GM18907 (cell line): ENCODE measurements around the gene CUL4B.
"Not testable (repeated sequence)": the region's sequence is repeated elsewhere in the genome, so short reads cannot be mapped to it uniquely, and the experiment has no call there.

Experiments used
- ATAC-seq: cut with Tn5 transposase; IDR thresholded peaks from one replicate; pipeline ENCODE4 v1.9.1; 2021; ENCODE audit warnings: mild to moderate bottlenecking, moderate library complexity; ENCODE audit not compliant: unreplicated experiment

CUL4B gene

DNA sequence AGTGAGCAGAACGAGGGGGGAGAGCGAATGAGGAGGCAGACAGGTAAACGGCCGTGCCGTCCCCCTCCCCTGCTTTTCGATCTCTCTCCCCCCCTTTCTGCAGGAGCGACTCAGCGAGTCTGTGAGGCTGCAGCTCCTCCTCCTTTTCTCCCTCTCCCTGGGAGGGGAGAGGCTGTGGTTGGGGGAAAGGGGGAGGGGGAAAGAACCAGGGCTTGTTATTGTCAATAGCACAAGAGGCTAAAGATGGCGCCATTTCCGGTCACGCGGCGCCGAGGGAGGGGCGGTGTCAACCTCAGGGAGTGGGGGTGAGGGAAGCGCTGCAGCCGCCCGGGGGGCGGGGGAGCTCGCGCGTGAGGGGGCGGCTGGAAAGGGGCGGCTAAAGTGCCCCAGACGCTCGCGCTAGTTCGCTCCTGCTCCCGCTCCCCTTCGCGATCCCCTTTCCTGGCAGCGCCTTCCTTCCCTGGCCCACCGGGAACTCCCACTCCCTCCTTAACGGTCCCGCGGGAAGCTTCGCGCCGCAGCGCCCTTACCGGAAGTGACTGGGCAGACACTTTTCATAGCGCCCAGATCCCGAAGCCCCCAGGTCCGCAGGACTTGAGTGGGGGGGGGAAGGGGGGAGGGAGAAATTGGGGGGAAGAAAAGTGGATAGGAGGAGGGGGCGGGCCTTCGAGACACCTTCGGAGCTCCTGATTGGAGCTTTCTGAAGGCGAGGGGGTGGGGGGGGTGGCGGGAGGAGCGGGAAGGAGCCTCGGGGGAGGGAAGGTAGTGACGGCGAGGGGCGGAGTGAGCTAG is at the start of gene CUL4B:
CUL4B (minus strand) TSS at position 121 of the 792 bp plus-strand sequence. CDS start 324 bp downstream, outside the sequence.
- peak; percentile 89 for ATAC-seq

DNA sequence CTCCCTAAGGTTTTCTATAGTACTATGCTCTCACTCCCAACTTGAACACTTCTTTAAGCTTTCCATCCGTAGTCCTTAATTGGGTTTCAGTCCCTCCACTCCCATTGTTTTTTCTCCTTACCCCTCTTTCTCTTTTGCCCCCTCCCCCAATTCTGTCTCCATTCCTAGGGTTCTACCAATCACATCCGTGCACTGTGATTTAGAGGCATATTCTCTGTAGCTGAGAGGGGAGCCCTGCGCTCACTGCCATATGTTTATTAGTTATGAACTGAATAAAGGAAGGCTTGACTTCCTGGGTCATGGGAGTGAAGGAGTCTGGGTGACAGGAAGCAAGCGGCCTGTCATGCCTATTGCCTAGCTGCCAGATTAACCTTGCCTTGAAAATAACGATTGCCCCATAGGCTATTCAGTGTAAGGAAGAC is 43.6 kb upstream of the CUL4B start:
- ATAC-seq, result peak; percentile 51

DNA sequence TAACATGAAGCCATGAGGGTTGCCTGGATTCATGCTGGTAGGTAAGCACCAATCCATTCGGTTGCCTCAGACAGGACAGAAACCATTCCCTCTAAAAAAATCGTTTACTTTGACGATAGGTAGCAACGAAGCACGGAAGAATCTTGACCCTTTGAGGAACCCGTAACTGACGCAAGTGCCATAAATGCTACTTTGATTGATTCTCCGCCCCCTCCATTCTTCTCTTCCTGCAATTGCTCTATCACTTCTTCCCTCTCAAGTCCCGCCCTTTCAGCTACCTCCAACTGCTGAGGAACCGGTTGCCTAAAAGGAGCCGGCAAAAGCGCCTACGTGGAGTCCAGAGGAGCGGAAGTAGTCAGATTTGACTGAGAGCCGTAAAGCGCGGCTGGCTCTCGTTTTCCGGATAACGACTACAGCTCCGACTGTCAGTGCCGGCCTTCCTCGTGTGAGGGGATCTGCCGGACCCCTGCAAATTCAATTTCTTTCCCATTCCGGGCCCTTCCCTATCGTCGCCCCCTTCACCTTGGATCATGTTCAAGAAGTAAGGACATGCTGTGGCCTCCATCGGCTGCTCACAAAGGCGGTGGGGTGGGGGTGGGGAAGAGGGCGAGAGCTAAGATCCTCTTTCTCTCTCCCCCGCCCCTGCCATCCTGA is 43.1 kb upstream of the CUL4B start, which contains the start of gene MCTS1:
MCTS1 (plus strand) TSS at position 395 of the 654 bp plus-strand sequence; CDS start at position 531, 136 bp downstream.
- peak; percentile 92 for ATAC-seq

DNA sequence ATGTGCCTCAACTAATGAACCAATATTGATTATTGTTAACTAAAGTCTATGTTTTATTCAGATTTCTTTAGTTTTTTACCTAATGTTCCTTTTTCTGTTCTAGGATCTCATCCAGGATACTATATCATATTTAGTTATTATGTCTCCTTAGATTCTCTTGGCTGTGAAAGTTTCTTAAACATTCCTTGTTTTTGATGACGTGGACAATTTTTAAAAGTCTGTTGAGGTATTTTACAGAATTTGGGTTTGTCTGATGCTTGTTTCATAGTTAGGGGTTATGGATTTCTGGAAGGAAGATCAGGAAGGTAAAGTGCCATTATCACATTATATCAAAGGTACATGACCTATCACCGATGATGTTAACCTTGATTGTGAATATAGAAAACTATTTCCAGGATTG is 24.9 kb upstream of the CUL4B start:
- ATAC-seq, result no peak

DNA sequence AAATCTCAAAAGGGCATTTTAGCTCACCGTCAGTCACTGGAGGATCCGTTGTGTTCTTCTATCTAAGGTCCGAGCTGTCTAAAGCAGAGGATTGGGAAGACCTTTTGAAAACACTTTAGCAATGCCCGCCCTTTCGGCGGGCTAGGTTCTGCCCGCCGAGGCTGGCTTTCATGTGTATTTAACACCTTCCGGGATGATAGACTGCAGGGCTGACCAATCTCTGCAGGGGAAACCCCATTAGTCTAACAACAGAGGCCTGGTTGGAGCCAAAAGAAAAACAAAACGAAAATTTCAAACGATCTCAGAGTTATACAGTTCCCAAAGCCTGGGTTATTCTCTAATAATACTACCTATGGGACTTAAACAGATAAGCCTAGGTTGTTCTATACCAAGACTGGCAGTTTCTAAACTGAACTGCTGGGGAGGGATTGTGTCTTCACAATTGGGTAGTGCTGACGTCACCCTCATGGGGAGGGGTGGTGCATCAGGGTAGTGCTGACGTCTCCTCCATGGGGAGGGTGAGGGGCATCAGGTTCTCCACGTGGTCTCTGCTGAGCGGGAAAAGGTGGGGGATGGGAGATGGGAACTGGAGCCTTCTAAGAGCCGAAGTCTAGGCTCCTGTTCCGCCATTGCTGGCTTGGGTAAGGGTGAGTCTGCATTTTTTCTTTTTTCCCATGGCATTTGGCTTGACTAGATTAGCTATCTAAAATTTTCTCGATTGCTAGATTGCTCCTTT is 14.8 kb upstream of the CUL4B start:
- ATAC-seq, result no peak

DNA sequence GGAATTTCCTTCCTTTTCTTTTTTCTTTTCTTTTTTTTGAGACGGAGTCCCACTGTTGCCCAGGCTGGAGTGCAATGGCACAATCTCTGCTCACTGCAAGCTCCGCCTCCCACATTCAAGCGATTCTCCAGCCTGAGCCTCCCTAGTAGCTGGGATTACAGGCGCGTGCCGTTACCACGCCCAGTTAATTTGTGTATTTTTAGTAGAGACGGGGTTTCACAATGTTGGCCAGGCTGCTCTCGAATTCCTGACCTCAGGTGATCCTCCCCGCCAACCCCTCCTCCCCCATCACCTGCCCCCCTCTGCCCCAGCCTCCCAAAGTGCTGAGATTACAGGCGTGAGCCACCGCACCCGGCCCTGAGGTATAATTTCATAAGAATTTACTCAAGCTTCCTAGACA is 13.0 kb upstream of the CUL4B start:
- not testable (repeated sequence) for ATAC-seq

DNA sequence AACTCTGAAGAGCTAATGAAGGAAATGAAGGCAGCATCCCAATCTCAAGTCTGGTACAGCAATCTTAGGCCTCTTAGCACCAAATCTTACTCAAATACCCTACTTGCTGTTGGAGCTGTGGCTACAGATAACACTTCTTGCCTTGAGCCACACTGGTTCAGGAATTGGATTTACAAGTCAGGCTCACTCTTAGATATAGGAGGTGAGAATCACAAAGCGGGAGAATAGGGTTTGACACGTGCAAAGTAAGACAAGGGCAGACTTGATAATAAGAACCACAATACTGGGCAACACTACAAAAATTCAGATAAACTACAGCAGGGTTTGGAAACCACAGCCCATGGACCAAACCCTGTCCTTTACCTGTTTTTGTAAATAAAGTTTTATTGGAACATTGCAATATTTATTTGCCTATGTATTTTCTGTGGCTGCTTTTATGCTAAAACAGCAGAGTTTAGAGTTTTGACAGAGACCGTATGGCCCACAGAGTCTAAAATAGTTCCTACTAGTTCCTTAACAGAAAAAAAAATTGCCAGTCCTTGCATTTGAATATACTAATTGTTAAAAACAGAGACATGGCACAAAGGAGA is 9.3 kb upstream of the CUL4B start:
- ATAC-seq, result no peak

DNA sequence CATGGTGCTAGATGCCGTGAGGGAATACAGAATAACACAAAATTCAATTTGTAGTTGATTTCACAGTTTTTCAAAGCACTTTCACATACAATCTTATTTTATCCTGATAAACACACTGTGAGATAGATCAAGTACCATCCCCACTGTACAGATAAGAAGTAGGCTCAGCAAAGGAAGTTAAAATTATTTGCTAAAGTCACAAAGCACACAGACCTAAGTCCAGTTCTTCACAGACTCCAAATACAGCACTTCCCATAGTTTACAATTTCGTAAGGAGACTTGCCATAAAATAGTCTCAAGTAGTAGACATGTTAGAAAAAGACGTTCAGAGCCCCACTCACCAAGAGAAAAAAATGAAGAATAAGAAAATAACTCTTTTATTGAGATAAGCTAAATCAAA is 7.8 kb upstream of the CUL4B start:
- ATAC-seq, result no peak

DNA sequence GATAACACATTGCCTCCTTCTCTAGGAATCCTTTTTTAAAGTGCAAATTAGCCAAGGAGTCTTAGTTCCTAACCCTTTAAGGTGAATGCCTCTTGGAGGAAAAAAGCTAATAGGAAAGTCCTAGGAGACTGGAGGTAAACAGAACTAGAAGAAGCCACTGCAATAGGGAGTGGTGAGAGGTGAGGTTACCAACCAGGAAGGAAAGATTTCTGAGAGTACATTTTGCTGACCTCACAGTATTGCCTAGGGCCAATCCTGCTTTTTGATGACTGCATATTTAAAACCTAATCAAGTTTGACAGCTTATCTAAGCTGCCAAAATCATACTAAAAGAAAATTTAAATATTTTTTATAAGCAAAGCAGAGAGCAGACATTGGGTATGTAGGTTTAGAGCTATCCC is 7.3 kb upstream of the CUL4B start:
- ATAC-seq, result no peak

DNA sequence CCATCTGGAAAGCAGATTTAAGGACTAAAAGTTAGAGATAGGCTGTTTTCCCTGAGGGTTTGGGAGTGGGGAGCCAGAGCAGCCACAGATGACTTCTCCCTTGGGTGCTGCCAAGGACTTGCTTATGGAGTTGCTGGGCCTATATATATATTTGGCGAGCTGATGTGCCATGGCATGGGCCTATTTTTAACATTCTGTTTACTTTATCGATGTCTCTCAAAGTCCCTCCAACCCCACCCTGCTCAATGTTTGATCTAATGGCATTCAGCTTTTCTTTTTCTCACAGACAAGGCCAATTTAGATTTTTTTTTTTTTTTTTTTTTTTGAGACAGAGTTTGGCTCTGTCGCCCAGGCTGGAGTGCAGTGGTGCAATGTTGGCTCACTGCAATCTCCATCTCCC is 6.1 kb upstream of the CUL4B start:
- ATAC-seq, result no peak

DNA sequence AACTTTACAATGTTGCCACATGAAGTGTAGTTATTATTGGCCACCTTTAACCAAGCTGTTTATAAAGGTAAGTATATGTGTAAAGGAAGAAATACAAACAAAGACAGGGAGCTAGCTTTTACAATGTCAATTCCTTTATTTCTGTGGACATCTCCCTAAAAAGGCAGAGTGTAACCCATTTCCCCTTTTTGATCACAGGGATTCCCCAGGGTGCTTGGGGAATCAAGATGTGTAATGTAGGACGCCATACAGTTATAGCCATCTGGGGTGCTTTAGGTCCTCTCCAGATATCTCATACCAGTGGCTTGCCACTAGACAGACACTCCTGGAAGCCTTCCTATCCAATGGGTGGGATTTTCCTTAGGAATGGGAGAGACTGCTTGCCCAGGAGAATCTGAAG is 4.2 kb upstream of the CUL4B start:
- ATAC-seq, result no peak

DNA sequence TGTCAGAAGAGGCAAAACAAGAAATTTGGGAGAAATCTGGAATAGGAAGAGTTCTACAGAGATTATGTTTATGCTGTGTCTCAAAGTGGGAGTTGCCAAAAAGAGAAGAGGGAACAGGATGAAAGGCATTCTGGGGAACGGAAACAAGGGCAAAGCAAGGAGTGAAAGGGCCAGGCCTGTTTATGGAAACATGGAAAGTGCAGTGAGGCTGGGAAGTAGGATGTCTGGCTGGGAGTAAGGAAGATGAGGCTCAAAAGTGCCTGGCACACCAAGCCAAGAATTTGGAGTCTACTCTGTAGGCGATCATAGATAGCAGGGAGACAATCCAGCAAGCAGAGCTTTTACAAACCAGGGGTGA is 1.8 kb upstream of the CUL4B start:
- no peak for ATAC-seq

DNA sequence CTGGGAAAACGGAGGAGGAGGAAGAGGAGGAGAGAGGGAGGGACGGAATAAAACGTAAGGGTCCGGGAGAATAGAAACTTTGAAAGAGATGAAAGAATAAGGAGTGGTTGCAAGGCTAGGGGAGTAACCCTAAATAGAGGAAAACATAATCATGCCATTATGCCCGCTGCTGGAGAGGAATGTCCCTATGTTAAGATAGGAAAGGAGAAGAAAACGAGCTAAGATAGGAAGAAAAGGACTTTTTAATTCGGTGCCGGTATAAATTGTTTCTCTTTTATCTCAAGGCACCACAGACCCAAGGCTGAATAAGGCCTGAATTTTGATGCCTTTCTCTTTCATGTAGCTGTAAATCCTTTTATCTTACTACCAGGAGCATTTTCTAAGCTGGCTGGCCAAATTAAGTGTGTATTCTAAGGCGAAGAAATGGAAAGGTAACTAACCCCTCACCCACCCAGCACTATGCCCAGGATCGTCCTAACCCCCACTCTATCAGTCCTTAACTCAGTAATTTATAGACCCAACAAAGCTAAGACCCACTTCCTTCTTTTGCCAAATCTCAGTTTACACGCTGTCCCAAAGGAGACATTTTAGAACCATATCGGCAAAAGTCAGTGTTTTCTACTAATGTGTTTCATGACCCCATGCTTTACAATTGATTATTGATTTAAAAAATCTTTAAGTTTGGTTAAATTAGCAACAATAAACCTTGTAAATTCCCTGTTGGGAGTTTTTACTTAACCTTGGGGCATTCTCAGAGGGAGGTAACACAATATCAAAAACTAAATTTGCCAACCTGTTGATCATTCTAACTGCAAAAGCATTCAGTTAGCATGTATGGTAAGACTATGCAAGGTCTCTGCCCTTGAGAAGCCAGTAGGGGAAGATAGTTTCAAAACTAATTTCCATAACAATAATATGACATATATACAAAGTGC is 1.1 kb upstream of the CUL4B start:
- no peak for ATAC-seq

DNA sequence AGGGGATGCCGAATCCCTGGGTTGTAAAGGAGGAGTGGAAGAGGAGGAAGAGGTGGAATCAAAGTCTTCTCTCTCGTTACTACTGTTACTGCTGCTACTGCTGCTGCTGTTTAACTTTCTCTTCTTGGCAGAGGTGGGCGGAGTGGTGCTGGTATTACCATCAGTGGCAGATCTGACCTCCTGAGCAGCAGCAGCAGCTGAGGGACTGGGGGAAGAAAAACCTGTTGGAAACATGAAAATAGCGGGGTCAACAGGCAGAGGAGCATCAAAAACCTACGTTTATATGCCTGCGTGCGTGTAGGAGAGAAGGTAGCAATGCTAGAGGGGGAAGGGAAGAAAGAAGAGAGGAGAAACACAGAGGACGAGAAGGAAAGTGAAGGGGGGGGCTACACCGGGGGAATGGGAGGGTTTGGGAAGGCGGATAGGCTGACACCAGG is 339 bp downstream of the CUL4B start:
- peak; percentile 40 for ATAC-seq

DNA sequence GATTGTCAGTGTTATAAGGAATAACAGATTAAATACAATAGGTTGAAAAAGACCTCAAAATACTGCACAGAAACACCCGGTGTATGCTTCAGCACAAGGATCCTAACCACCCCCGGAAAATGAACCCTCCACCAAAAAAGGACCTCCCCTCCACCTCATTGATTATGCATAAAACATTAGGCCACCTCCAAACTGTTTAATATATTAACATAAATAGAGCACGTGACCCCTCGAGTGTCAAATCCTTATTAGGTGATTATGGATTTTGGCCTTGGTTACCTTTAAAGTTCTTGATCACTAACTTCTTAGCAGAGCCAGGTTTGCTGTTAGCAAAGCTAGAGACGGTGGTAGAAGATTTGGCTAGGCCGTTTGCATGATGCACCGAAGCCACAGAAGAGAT is 958 bp downstream of the CUL4B start:
- no peak for ATAC-seq

DNA sequence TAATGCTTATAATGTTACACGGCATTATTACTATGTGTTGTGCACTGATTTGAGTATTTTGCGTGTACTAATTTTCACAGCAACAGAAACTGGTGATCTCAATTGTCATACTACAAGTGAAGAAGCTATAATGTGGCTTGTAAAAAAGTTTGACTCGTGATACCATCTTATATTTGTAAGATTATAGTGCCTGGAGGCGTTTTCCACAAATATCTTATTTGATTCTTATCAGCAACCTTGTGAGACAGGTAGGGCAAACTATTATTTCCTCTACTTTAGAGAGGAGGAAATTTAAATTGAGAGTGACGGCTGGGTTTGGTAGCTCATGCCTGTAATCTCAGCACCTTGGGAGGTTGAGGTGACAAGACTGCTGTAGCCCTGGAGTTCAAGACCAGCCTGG is 4.5 kb downstream of the CUL4B start:
- ATAC-seq, result no peak

DNA sequence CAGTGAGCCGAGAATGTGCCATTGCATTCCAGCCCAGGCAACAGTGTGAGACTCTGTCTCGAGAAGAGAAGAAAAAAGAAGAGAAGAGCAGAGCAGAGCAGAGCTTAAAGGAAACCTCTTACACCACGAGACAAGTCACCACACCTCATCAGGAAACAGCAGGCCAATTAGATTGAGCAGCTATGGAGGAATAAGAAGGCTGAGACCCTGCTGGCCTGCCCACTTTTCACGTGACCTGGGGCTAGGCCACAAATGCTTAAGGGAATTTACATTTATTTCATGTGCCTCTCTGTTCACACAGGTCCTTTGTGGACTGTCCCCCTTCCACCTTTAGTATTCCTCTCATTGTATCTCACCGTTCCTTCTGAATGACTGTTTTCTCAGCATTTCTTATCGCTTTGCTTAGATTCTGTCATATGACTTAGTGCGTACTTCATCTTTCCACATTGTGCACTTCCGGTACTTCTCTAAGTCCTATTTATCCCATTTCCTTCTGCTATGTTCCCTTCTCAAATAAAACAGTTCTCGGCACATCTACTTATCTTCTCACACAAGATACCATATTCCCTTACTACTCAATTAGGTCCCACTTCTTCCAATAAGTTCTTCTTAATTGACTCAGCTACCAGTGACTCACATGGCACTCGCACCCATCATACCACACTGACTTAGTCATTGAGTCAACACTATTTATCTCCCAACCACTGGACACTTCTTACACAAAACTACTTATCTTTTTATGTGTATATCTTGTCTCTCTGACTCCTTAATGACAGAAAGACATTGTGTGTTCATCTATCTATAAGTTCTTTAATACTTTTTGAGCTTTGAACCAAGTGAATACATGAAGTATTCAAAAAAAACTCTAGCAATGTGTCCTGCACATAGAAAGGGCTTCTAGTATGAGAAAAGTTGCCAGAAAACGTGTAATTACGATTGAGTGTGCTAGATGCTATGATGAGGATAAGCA is 11.0 kb downstream of the CUL4B start:
- ATAC-seq, result no peak

DNA sequence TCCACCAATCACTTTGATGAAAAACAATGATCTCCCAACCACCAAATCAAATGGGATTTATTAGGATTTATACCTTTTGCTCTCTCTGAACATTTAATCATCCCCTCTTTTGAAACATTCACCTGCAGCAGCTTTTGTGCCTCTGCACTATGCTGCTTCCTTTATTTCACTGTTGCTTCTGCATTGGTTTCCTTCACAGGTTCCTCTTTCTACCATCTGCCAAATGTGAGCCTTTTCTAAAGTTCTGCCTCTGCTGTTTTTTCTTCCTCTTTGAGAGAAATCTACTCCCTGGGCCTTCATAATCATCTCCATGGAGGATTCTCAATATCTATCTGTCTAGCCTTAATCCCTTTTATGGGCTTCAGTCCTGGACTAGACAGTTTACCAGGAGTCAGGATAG is 24.7 kb downstream of the CUL4B start:
- no peak for ATAC-seq
